NCI-H69 (cell line): Measurements from ENCODE around the gene PERCC1.

Source experiments
- DNase-seq: peaks from one replicate; lab custom pipeline; 2025; lab: John Stamatoyannopoulos, UW

PERCC1 gene

GRCh38 chr16:1450218-1450617, 19.3 kb downstream of the PERCC1 start:
- DNase-seq: no peak

GRCh38 chr16:1450841-1451240, 20.0 kb downstream of the PERCC1 start:
- no peak for DNase-seq

- DNase-seq: no peak
Measured at GRCh38 chr16:1451702-1452392, 21.0 kb downstream of the PERCC1 start.

GRCh38 chr16:1452530-1452929, 21.7 kb downstream of the PERCC1 start:
- DNase-seq: no peak

GRCh38 chr16:1453316-1453715, 22.4 kb downstream of the PERCC1 start:
- DNase-seq: no peak

GRCh38 chr16:1454561-1454960, 23.7 kb downstream of the PERCC1 start:
- DNase-seq: no peak

- no peak for DNase-seq
Measured at GRCh38 chr16:1455190-1456171, 24.6 kb downstream of the PERCC1 start.

GRCh38 chr16:1456951-1457350, 26.1 kb downstream of the PERCC1 start:
- DNase-seq: no peak

GRCh38 chr16:1457489-1458245, 26.8 kb downstream of the PERCC1 start:
- DNase-seq: no peak

GRCh38 chr16:1458336-1458976, 27.6 kb downstream of the PERCC1 start:
- no peak for DNase-seq

- DNase-seq: no peak
Measured at GRCh38 chr16:1458977-1459341, 28.1 kb downstream of the PERCC1 start.

- DNase-seq: no peak
Measured at GRCh38 chr16:1459967-1460366, 29.1 kb downstream of the PERCC1 start.

GRCh38 chr16:1460602-1461138, 29.8 kb downstream of the PERCC1 start:
- no peak for DNase-seq

GRCh38 chr16:1461146-1461545, 30.3 kb downstream of the PERCC1 start:
- DNase-seq: no peak

- DNase-seq: no peak
Measured at GRCh38 chr16:1464196-1464893, 33.5 kb downstream of the PERCC1 start.

GRCh38 chr16:1464894-1465566, 34.2 kb downstream of the PERCC1 start:
- DNase-seq: no peak

- no peak for DNase-seq
Measured at GRCh38 chr16:1465567-1465915, 34.7 kb downstream of the PERCC1 start.

GRCh38 chr16:1466054-1466453, 35.2 kb downstream of the PERCC1 start:
- no peak for DNase-seq

- DNase-seq: no peak
Measured at GRCh38 chr16:1466968-1467521, 36.2 kb downstream of the PERCC1 start.

- no peak for DNase-seq
Measured at GRCh38 chr16:1468426-1468810, 37.5 kb downstream of the PERCC1 start.
